GM12892 (cell line): ENCODE data around the gene TBXAS1.

ENCODE experiments used
- POLR2A ChIP-seq: IDR thresholded peaks from 2 replicates; pipeline ENCODE4 v1.6.1; 2011; ENCODE audit warnings: low read depth, low read length, control low read depth
- POLR2AphosphoS5 ChIP-seq: IDR thresholded peaks from 2 replicates; pipeline ENCODE4 v1.6.1; 2011; ENCODE audit warnings: low read depth, low read length, control low read depth
- TAF1 ChIP-seq: IDR thresholded peaks from 2 replicates; pipeline ENCODE4 v1.6.1; 2011; ENCODE audit warnings: low read depth, mild to moderate bottlenecking, control low read depth, low read length, borderline replicate concordance

GRCh38 chr7:140034421-140034820 is 205.4 kb downstream of the TBXAS1 start:
- TF ChIP-seq POLR2AphosphoS5 (no peak), POLR2A (no peak), TAF1 (no peak)
